HCT116 (cell line): ENCODE results near the gene TLE3. TPM values are rescaled to one million over a fixed set of nuclear protein-coding genes. Genes with fewer than 3 reads are reported as not detected.

Experiments used
- ATAC-seq: fragments of 200-7000 bp; cut with Tn5 transposase; 2 replicates; pipeline ENCODE4 v1.9.1; 2020; ENCODE audit warnings: mild to moderate bottlenecking, moderate library complexity
- BruUV-seq: library from RNA; stranded (reverse); fragments of 400-500 nt; replicated peaks from 2 replicates; lab custom pipeline; 2021; lab: Mats Ljungman, UMichigan
- CTCF ChIA-PET: fragments of 300-600 bp; sonication (Branson Sonifier 250); formaldehyde crosslinking; loops from one replicate; lab custom pipeline; 2021; ENCODE audit warnings: antibody characterized with exemption; lab: Charles Lee
- POLR2A ChIA-PET: fragments of 300-600, 350-600 bp; sonication (Branson Sonifier 250); formaldehyde crosslinking; loops from one replicate; lab custom pipeline; 2021; ENCODE audit warnings: antibody characterized with exemption; lab: Charles Lee
- RAD21 ChIA-PET, 2 experiments: fragments of 300-600 bp; sonication (Branson Sonifier 250); formaldehyde crosslinking; loops; one replicate each; lab custom pipeline; 2023; ENCODE audit warnings: low total read pairs in 2 of 2; ENCODE audit not compliant: uncharacterized antibody in 2 of 2, unreplicated experiment in 2 of 2, low non-redundant PET in 1 of 2; lab: Charles Lee
- DNase-seq: peaks from one replicate; pipeline ENCODE4 v3.0.0-alpha.2; 2010; ENCODE audit warnings: low read depth, low spot score
- H2AFZ ChIP-seq: fragments of 200-600 bp; shearing (Covaris generic), sonication (generic); 2 replicates; pipeline ENCODE4 v1.6.1; 2017; ENCODE audit warnings: low read depth, mixed run types, mixed read lengths, antibody characterized with exemption, low read length; ENCODE audit not compliant: poor library complexity, severe bottlenecking
- H3K27ac ChIP-seq: 2 replicates; pipeline ENCODE4 v1.5.1; 2012; ENCODE audit warnings: low read depth, low read length
- H3K27me3 ChIP-seq: fragments of 200-600 bp; sonication (generic); 2 replicates; pipeline ENCODE4 v1.6.1; 2016; ENCODE audit warnings: mixed run types, low read length, mixed read lengths; ENCODE audit not compliant: insufficient read depth
- H3K36me3 ChIP-seq, 2 experiments: fragments of 200-500 bp in 1 of 2; fragments of 200-600 bp in 1 of 2; sonication (Bioruptor generic) in 1 of 2; sonication (generic) in 1 of 2; 2 replicates each; pipeline versions ENCODE4 v1.5.1 to v1.6.1; 2014 to 2016; ENCODE audit warnings: low read length in 2 of 2, inconsistent platforms in 1 of 2, mixed read lengths in 1 of 2, mixed run types in 1 of 2; ENCODE audit not compliant: insufficient read depth in 2 of 2, control insufficient read depth in 1 of 2
- H3K4me1 ChIP-seq, 2 experiments: fragments of 200-600 bp in 1 of 2; sonication (generic) in 1 of 2; 2 replicates each; pipeline versions ENCODE4 v1.5.1 to v1.6.1; 2012 to 2017; ENCODE audit warnings: low read length in 2 of 2, inconsistent platforms in 1 of 2, mild to moderate bottlenecking in 1 of 2, mixed read lengths in 1 of 2, mixed run types in 1 of 2, moderate library complexity in 1 of 2; ENCODE audit not compliant: insufficient read depth in 2 of 2, control insufficient read depth in 1 of 2
- H3K4me2 ChIP-seq: fragments of 200-600 bp; sonication (generic); 2 replicates; pipeline ENCODE4 v1.6.1; 2017; ENCODE audit warnings: mixed run types, low read length, mixed read lengths
- H3K4me3 ChIP-seq, 2 experiments: fragments of 200-600 bp in 1 of 2; sonication (generic) in 1 of 2; replicated peaks in 1 of 2; 2 replicates each; pipeline ENCODE4 v1.5.1; 2011 to 2016; ENCODE audit warnings: low read length in 2 of 2, control low read depth in 1 of 2, low read depth in 1 of 2, mild to moderate bottlenecking in 1 of 2, mixed read lengths in 1 of 2, mixed run types in 1 of 2
- H3K79me2 ChIP-seq: fragments of 200-600 bp; sonication (generic); 2 replicates; pipeline ENCODE4 v1.6.1; 2017; ENCODE audit warnings: mild to moderate bottlenecking, mixed run types, low read length, moderate library complexity, mixed read lengths; ENCODE audit not compliant: insufficient read depth
- H3K9ac ChIP-seq: fragments of 200-600 bp; sonication (generic); 2 replicates; pipeline ENCODE4 v1.6.1; 2016; ENCODE audit warnings: low read length, mixed read lengths
- H3K9me2 ChIP-seq: fragments of 200-600 bp; sonication (generic), shearing (Covaris generic); 2 replicates; pipeline ENCODE4 v1.6.1; 2017; ENCODE audit warnings: mixed run types, mild to moderate bottlenecking, moderate library complexity; ENCODE audit not compliant: insufficient read depth
- H3K9me3 ChIP-seq, 2 experiments: fragments of 200-500 bp in 1 of 2; fragments of 200-600 bp in 1 of 2; sonication (Bioruptor generic) in 1 of 2; sonication (generic) in 1 of 2; 2 replicates each; pipeline ENCODE4 v1.6.1; 2014 to 2017; ENCODE audit warnings: low read length in 2 of 2, mixed read lengths in 2 of 2, inconsistent platforms in 1 of 2, low read depth in 1 of 2, mild to moderate bottlenecking in 1 of 2, mixed run types in 1 of 2, moderate library complexity in 1 of 2; ENCODE audit not compliant: control insufficient read depth in 1 of 2, insufficient read depth in 1 of 2
- H4K20me1 ChIP-seq: fragments of 200-600 bp; sonication (generic), shearing (Covaris generic); 2 replicates; pipeline ENCODE4 v1.6.1; 2017; ENCODE audit warnings: mixed run types, mild to moderate bottlenecking, moderate library complexity; ENCODE audit not compliant: insufficient read depth
- CBX3 ChIP-seq: IDR thresholded peaks from 2 replicates; pipeline ENCODE4 v1.6.1; 2012; ENCODE audit warnings: low read depth
- EZH2phosphoT487 ChIP-seq: fragments of 200-600 bp; IDR thresholded peaks from 2 replicates; pipeline ENCODE4 v1.6.1; 2018; ENCODE audit warnings: antibody characterized with exemption, borderline replicate concordance
- FOSL1 ChIP-seq: IDR thresholded peaks from 2 replicates; pipeline ENCODE4 v1.6.1; 2012; ENCODE audit warnings: low read depth
- JUND ChIP-seq: IDR thresholded peaks from 2 replicates; pipeline ENCODE4 v1.6.1; 2012
- POLR2A ChIP-seq: IDR thresholded peaks from 2 replicates; pipeline ENCODE4 v1.7.0; 2011; ENCODE audit warnings: borderline replicate concordance; ENCODE audit not compliant: insufficient read depth, insufficient read length; ENCODE audit errors: extremely low read depth
- SP1 ChIP-seq: IDR thresholded peaks from 2 replicates; pipeline ENCODE4 v1.6.1; 2012; ENCODE audit warnings: low read depth
- TCF7L2 ChIP-seq: IDR thresholded peaks from 2 replicates; pipeline ENCODE4 v1.7.0; 2011; ENCODE audit warnings: borderline replicate concordance, inconsistent platforms; ENCODE audit not compliant: insufficient read depth, insufficient read length; ENCODE audit errors: extremely low read depth
- ZFX ChIP-seq: fragments of 450-650 bp; IDR thresholded peaks from 2 replicates; pipeline ENCODE4 v1.6.1; 2017
- ZNF274 ChIP-seq: fragments of 200-500 bp; sonication (Bioruptor generic); IDR thresholded peaks from 2 replicates; pipeline ENCODE4 v1.6.1; 2014; ENCODE audit warnings: mild to moderate bottlenecking, low read depth, low read length, inconsistent platforms
- intact Hi-C: fragments of 100-400 bp; cut with micrococcal nuclease; formaldehyde crosslinking; loops from 2 replicates; pipeline ENCODE4 v1.10.0; 2022
- total RNA-seq: library from RNA; stranded (reverse); gene quantifications from one replicate; pipeline ENCODE4 v1.2.1, GENCODE V29; 2021; ENCODE audit not compliant: unreplicated experiment
- TF ChIP-seq, protein P1 (sequence below), 3 experiments: fragments of 200-600 bp in 1 of 3; sonication (generic) in 1 of 3; IDR thresholded peaks in 2 of 3; conservative IDR thresholded peaks in 1 of 3; 2 replicates each; pipeline ENCODE4 v1.5.1; 2012 to 2017; ENCODE audit warnings: low read depth in 2 of 3, low read length in 2 of 3, antibody characterized with exemption in 1 of 3, borderline replicate concordance in 1 of 3, control low read depth in 1 of 3, mild to moderate bottlenecking in 1 of 3, mixed read lengths in 1 of 3, mixed run types in 1 of 3, moderate library complexity in 1 of 3; ENCODE audit not compliant: insufficient read depth in 1 of 3
- TF ChIP-seq, protein P2 (sequence below): IDR thresholded peaks from 2 replicates; pipeline ENCODE4 v1.6.1; 2012

TLE3 gene
- total RNA-seq, 1 experiment from 2014 or later, result 53.9 TPM

DNA sequence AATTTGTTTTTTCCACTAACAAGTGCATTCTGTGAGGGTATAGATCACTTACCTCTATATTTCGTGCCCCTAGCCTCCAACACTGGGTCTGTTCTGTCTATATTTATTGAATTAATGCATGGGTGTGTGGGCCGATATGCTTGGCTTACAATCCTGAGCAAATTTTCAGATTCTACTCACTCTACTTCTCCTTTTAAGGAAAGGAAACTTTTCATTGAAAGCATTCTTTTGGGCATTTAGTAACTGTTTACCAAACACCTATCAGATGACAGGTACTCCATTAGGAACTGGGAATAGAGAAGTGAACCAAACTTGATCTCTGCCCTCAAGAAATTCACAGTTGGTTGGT, 60.5 kb downstream of the TLE3 start:
- CTCF ChIA-PET, result no interaction called here
- Histone ChIP-seq H3K9me2 (no peaks in the 10 kb centered on the region), H3K9me3 (no peaks in the 10 kb centered on the region), H4K20me1 (no peaks in the 10 kb centered on the region), H3K27ac (no peak overlapping the region), H3K27me3 (peaks cover 8% of the 10 kb centered on the region; the same call in 1 of the 2 replicates), H3K4me1 (no peaks in the 10 kb centered on the region), H3K4me2 (no peak overlapping the region), H3K9ac (no peak overlapping the region), H3K79me2 (no peaks in the 10 kb centered on the region), H2AFZ (no peak overlapping the region), H3K36me3 (no peaks in the 10 kb centered on the region), H3K4me3 (no peak overlapping the region)
- no TSS peak for BruUV-seq
- POLR2A ChIA-PET, result no interaction called here
- TF ChIP-seq TCF7L2 (no peak), SP1 (no peak), FOSL1 (no peak), CBX3 (no peak), POLR2A (no peak), ZNF274 (no peak), ZFX (no peak), EZH2phosphoT487 (no peak)
- intact Hi-C loops, result no loop called here
- ATAC-seq (no peak), DNase-seq (no peak)
- RAD21 ChIA-PET, result no interaction called here

DNA sequence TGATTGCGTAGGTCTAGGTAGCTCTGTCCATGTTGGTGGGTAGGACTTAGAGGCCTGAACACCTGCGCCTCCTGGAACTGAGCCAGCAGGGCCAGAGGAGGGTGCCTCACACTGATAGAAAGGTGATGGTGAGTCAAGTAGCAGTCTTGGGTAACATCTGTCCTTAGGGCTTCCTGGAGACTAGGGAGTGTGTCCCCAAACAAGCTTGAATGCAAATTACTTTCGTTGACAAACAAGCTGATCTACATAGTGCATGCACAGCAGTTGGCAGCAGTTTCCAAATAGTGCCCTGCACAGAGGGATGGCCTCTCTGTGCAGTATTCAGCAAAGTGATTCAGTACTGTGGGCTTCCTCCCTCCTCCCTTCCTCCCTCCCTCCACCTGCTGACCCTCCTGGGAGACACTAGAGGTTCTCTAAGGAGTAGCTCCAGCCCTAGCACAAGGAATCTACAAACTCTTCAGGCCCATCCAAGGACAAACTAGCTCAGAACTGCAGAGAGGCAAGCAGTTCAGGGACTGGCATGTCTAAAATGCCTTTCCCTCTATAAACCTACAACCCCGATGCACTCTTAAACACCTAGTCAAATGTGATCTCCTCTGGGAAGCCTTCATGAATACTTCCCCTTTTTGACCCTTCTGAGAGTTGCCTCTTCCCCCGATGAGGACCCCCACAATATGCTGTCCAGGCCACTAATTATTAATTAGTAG, 61.0 kb downstream of the TLE3 start:
- ChIA-PET CTCF (no interaction called here), POLR2A (no interaction called here), RAD21 (no interaction called here)
- peaks cover 8% of the 10 kb centered on the region; the same call in 1 of the 2 replicates for H3K27me3 ChIP-seq
- H3K9me3 ChIP-seq, result no peaks in the 10 kb centered on the region
- H3K9ac ChIP-seq, result no peak overlapping the region
- intact Hi-C loops, result no loop called here
- ATAC-seq (no peak), DNase-seq (no peak)
- no peaks in the 10 kb centered on the region for H3K9me2 ChIP-seq
- H3K79me2 ChIP-seq, result no peaks in the 10 kb centered on the region
- no peaks in the 10 kb centered on the region for H3K4me1 ChIP-seq
- H3K4me2 ChIP-seq, result no peak overlapping the region
- H3K36me3 ChIP-seq, result no peaks in the 10 kb centered on the region
- TF ChIP-seq JUND, result no peak
- TF ChIP-seq, protein P1, sequence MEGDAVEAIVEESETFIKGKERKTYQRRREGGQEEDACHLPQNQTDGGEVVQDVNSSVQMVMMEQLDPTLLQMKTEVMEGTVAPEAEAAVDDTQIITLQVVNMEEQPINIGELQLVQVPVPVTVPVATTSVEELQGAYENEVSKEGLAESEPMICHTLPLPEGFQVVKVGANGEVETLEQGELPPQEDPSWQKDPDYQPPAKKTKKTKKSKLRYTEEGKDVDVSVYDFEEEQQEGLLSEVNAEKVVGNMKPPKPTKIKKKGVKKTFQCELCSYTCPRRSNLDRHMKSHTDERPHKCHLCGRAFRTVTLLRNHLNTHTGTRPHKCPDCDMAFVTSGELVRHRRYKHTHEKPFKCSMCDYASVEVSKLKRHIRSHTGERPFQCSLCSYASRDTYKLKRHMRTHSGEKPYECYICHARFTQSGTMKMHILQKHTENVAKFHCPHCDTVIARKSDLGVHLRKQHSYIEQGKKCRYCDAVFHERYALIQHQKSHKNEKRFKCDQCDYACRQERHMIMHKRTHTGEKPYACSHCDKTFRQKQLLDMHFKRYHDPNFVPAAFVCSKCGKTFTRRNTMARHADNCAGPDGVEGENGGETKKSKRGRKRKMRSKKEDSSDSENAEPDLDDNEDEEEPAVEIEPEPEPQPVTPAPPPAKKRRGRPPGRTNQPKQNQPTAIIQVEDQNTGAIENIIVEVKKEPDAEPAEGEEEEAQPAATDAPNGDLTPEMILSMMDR (IDR thresholded peaks at IDR 0.05 in 2 of 3, conservative IDR thresholded peaks at IDR 0.05 in 1 of 3; ENCODE audit: borderline replicate concordance in 1 of 3, insufficient read depth in 1 of 3, low read depth in 2 of 3, low read length in 2 of 3), result no peak
- TF ChIP-seq, protein P2, sequence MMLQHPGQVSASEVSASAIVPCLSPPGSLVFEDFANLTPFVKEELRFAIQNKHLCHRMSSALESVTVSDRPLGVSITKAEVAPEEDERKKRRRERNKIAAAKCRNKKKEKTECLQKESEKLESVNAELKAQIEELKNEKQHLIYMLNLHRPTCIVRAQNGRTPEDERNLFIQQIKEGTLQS, result no peak
- no TSS peak for BruUV-seq
- no peak overlapping the region for H2AFZ ChIP-seq
- no peak overlapping the region for H3K27ac ChIP-seq
- no peaks in the 10 kb centered on the region for H4K20me1 ChIP-seq
- no peak overlapping the region for H3K4me3 ChIP-seq
